ENCODE results near the gene TRIM9.

TRIM9 gene

DNA sequence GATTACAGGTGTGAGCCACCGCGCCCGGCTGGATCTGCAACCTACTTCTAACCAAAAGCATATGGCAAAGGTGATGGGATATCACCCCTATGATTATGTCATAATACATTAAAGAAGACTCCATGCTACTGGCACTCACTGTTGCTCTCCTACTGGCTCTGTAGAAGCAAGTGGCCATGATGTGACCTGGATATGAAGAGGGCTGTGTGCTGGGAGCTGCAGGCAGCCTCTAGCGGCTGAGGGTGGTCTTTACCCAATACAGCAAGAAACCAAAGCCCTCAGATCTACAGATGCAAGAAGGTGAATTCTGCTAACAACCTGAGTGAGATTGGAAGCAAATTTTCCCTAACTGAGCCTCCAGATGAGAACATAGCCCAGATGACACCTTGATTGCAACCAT is 34.2 kb upstream of the TRIM9 start:
- POLR2A ChIA-PET = no interaction called here
- DNase-seq (ENCODE audit: low read depth, low spot score) = no peak
- no peak overlapping the region for H3K4me3 ChIP-seq (ENCODE audit: low read depth, low read length)
- CTCF ChIA-PET = no interaction called here
- TF ChIP-seq, protein P1, sequence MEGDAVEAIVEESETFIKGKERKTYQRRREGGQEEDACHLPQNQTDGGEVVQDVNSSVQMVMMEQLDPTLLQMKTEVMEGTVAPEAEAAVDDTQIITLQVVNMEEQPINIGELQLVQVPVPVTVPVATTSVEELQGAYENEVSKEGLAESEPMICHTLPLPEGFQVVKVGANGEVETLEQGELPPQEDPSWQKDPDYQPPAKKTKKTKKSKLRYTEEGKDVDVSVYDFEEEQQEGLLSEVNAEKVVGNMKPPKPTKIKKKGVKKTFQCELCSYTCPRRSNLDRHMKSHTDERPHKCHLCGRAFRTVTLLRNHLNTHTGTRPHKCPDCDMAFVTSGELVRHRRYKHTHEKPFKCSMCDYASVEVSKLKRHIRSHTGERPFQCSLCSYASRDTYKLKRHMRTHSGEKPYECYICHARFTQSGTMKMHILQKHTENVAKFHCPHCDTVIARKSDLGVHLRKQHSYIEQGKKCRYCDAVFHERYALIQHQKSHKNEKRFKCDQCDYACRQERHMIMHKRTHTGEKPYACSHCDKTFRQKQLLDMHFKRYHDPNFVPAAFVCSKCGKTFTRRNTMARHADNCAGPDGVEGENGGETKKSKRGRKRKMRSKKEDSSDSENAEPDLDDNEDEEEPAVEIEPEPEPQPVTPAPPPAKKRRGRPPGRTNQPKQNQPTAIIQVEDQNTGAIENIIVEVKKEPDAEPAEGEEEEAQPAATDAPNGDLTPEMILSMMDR (IDR thresholded peaks at IDR 0.05; ENCODE audit: insufficient read depth, low read length, missing control alignments) = no peak

DNA sequence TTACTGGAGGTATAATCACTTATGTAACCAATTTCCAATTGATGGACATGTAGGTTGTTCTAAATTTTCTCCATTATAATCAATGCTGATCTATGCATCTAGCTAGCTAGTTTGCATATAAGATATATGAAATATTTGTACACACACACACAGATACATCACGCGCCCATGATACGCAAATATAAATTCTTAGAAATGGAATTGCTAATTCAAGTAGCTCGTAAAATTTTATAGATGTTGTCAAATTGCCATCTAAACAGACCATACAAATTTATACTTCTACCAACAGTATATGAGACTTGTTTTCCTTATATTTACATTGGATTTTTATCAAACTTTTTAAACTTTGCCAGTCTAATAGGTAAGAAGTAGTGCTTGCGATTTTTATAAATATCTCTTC is 29.1 kb upstream of the TRIM9 start:
- TF ChIP-seq, protein P1 (IDR thresholded peaks at IDR 0.05; ENCODE audit: insufficient read depth, low read length, missing control alignments) = no peak
- H3K4me3 ChIP-seq (ENCODE audit: low read depth, low read length) = no peak overlapping the region
- ChIA-PET POLR2A (no interaction called here), CTCF (no interaction called here)
- DNase-seq (ENCODE audit: low read depth, low spot score) = no peak

DNA sequence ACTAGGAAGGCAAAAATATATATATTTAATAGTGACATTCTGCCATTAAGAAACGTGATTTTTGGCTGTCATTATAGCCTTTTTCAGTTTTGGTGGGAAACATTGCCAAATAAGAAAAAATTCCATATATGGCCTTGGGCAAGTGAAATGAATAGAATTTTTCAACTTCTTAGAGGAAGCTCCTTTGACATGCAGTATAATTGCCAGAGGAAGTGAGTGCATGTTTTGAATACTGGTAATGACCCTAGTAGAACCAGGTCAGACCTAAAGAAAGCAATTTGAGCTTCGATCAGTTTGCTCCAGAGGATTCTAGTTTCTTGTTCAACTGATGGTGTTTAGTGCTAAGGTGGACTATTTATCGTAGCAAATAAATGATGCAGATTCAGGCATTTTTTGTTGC is 26.2 kb upstream of the TRIM9 start:
- no peak overlapping the region for H3K4me3 ChIP-seq (ENCODE audit: low read depth, low read length)
- ChIA-PET CTCF (no interaction called here), POLR2A (no interaction called here)
- TF ChIP-seq, protein P1 (IDR thresholded peaks at IDR 0.05; ENCODE audit: insufficient read depth, low read length, missing control alignments) = no peak
- no peak for DNase-seq (ENCODE audit: low read depth, low spot score)

DNA sequence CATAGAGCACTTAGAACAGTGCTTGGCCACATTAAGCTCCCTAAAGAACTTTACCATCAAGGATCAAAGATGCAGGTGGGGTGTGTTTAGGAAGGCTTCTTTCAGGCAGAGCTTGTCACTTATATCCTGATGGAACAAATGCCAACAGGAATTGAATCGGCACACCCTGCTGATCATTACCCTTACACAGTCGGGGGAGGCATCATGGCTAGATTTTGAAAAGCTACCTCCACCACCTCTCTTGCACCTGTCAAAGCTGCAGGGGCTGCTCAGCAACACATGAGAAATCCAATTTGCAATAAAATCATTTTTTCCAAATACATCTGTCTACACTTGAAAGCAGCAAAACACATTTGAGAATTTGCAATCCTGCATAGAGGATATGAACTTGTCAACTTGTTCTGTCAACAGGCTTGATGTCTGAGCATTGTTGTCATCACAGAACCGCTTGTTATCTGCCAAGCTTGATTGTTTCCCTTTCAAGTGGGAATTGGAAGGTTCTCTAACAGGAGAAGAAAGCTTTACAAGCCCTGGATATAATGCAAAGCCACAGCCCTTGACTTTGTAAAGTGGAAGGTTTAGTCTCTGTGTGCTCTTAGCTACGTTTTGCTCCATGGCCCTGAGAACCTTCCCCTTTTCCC is 24.6 kb upstream of the TRIM9 start:
- ChIA-PET POLR2A (no interaction called here), CTCF (no interaction called here)
- H3K4me3 ChIP-seq (ENCODE audit: low read depth, low read length) = no peak overlapping the region
- TF ChIP-seq, protein P1 (IDR thresholded peaks at IDR 0.05; ENCODE audit: insufficient read depth, low read length, missing control alignments) = no peak
- DNase-seq (ENCODE audit: low read depth, low spot score) = no peak

DNA sequence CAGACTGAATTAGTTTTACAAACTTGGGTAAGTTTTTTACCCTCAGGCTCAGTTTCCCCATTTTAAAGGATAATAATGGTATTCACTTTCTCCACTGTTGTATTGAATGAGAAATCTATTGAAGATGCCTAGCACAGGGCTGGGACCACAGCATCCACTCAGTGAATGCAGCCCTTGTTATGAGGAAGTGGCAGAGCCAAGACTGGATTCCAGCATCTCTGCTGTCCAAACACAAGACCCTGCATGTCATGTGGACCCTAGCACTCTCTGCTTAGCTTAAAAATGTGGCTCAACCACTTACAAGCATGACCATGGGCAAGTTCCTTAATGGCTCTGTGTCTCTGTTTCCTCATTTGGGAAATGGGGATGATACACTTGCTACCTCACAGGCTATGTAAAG is 24.1 kb upstream of the TRIM9 start:
- ChIA-PET POLR2A (no interaction called here), CTCF (no interaction called here)
- DNase-seq (ENCODE audit: low read depth, low spot score) = no peak
- H3K4me3 ChIP-seq (ENCODE audit: low read depth, low read length) = no peak overlapping the region
- TF ChIP-seq, protein P1 (IDR thresholded peaks at IDR 0.05; ENCODE audit: insufficient read depth, low read length, missing control alignments) = no peak

DNA sequence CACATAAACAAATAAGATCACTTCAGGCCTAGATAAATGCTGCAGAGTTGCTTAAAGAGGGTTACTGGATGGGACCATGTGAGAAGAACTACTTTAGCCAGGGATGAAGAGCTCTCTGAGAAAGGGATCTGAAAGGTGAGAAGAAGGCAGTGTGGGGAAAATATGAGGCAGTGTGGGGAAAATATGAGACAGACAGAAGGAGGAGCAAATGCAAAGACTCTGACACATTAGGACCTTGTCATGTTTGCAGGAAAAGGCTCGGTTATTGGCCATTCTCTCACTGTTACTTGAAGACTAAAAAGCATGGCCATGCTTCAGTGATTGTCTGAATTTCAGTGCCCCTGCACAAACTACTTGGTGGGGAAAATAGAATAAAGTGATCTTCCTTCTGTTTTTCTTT is 22.7 kb upstream of the TRIM9 start:
- no peak overlapping the region for H3K4me3 ChIP-seq (ENCODE audit: low read depth, low read length)
- POLR2A ChIA-PET = no interaction called here
- DNase-seq (ENCODE audit: low read depth, low spot score) = no peak
- CTCF ChIA-PET = interaction anchor here (1.2 kb wide), 1 partner anchor 11 kb away, joined by 3 read pairs; no protein-coding TSS in a partner anchor
- TF ChIP-seq, protein P1 (IDR thresholded peaks at IDR 0.05; ENCODE audit: insufficient read depth, low read length, missing control alignments) = no peak

Data from AG04449 (cell line).